Measurements from ENCODE around the gene RPL22.

Gene RPL22

DNA sequence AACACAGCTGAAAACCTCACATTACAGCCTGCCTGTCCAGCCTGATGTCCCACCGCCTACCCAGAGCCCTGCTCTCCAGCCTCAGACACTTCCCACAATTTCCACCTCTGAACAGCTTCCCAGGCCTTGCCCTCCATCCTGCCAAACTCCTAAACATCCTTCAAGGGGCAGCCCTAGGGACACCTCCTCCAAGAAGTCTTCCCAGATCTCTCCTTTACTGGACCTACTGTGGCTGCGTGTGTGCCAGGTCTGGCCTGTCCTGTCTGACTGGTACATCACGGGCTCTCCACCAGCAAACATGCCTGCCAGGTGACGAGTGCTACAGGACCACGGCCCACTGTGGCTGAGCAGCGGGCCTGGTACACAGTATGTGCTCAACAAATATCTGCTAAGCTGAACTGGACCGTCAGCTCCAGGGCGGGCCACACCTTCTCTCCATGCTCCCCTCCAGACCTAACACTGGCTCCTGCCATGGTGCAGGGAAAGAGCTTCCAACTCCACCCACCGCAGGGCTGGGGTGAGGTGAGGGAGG, 48.0 kb downstream of the RPL22 start:
- Histone ChIP-seq H3K4me1 (ENCODE audit: insufficient read depth, low read length) (no peaks in the 10 kb centered on the region; the same call in 1 of the 2 replicates), H3K9me3 (ENCODE audit: control insufficient read depth, insufficient read depth, low read length) (no peaks in the 10 kb centered on the region), H3K36me3 (ENCODE audit: insufficient read depth, low read length) (no peaks in the 10 kb centered on the region), H3K9ac (ENCODE audit: low read depth, low read length) (no peak overlapping the region)

DNA sequence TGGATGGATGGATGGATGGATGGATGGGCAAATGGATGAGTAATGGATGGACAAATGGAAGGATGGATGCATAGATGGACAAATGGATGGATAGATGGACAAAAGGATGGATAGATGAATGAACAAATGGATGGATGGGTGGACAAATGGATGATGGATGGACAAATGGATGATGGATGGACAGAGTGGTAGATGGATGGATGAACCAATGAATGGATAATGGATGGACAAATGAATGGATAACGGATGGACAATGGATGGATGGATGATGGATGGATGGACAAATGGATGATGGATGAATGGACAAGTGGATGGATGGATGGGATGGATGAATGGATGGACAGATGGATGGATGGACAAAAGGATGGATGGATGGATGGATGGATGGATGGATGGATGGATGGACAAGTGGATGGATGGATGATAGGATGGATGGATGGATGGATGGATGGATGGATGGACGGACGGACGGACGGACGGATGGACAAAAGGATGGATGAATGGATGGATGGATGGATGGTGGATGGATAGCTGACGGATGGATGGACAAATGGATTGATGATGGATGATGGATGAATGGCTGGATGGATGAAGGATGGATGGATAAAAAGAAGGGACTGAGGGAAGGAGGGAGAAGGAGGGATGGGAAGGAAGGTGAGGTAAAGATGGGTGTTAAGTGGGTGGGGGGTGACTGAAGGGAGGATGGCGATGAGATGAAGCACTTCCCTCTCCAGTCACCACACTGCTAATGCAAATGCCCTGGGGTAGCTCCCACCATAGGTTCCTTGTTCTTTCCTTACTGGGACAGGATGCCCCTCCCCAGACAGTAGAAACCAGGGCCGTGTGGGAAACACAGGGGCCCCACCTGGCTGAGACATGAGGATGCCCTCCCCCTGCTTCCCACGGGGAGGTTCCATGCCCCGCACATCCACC, 49.1 kb downstream of the RPL22 start:
- Histone ChIP-seq H3K9me3 (ENCODE audit: control insufficient read depth, insufficient read depth, low read length) (no peaks in the 10 kb centered on the region), H3K36me3 (ENCODE audit: insufficient read depth, low read length) (no peaks in the 10 kb centered on the region), H3K4me1 (ENCODE audit: insufficient read depth, low read length) (no peaks in the 10 kb centered on the region; the same call in 1 of the 2 replicates), H3K9ac (ENCODE audit: low read depth, low read length) (no peak overlapping the region)

DNA sequence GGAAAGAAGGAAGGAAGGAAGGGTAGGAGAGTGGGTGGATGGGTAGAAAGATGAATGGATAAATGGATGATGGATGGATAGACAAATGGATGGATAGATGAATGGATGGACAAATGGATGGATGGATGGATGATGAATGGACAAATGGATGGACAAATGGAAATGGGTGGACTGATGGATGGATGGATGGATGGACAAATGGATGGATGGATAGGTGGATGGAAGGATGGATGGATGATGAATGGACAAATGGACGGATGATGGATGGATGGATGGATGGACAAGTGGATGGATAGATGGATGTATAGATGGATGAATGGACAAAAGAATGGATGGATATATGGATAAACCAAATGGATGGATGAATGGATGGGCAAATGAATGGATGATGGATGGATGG, 49.8 kb downstream of the RPL22 start:
- no peak overlapping the region for H3K9ac ChIP-seq (ENCODE audit: low read depth, low read length)
- H3K9me3 ChIP-seq (ENCODE audit: control insufficient read depth, insufficient read depth, low read length) = no peaks in the 10 kb centered on the region
- H3K36me3 ChIP-seq (ENCODE audit: insufficient read depth, low read length) = no peaks in the 10 kb centered on the region
- H3K4me1 ChIP-seq (ENCODE audit: insufficient read depth, low read length) = no peaks in the 10 kb centered on the region; the same call in 1 of the 2 replicates

DNA sequence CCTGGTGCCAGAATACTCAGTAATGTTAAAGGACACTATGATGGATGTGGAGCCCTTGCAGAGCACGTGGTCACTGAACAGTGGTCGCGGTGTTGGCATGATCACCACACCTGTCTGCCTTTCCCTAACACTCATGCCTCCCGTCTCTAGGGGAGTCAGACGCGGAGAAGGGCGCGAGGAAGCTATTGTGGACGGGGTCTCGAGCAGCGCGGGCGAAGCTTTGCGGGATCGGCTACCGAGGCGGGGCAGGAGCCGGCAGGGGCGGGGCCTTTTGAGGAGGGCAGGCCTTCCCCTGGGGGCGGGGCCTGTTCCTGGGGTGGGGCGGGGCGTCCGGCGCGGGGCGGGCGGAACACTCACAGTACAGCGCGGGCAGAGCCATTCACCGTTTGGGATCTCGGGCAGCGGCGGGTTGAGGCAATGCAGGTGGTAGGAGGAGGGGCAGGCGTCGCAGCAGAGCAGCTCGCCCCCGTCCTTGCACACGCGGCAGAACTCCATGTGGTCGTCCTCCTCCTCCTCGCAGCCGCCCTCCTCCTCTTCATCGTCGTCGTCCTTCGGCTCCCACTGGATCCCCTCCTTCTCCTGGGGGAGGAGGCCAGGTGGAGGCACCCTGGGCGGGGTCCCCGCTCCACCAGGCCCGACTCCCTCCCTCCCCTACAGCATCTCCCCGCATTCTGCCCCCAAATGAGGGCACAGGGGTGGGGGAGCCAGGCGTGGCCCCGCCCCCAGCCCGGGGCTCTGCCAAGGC, 50.7 kb downstream of the RPL22 start:
- no peaks in the 10 kb centered on the region for H3K36me3 ChIP-seq (ENCODE audit: insufficient read depth, low read length)
- no peaks in the 10 kb centered on the region; the same call in 1 of the 2 replicates for H3K4me1 ChIP-seq (ENCODE audit: insufficient read depth, low read length)
- no peaks in the 10 kb centered on the region for H3K9me3 ChIP-seq (ENCODE audit: control insufficient read depth, insufficient read depth, low read length)
- peak overlapping the region; percentile 19; the same call in 1 of the 2 replicates for H3K9ac ChIP-seq (ENCODE audit: low read depth, low read length)

DNA sequence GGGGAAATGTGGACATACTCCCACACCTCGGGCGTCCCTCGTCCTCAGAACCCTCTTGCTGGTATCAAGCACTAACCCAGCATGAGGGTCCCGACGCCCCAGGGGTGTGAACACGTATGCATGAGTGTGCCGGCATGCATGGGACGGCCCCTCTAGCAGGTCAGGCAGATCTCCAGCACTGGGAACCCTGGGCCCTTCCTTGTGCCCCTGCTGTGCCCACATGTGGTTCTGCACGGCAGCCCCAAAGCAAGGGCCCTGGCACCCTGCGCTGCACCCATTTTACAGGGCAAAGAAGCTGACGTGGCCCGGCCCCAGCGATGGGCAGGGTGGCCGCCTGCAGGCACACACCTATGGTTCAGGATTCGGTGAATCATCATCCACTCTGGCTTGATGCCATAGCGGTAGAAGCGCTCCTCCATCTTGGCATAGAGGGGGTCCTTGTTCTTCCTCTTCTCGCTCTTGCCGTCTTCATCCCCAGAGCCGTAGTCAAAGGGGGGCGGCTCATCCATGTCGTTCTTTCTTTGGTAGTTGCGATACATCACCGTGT, 53.5 kb downstream of the RPL22 start:
- Histone ChIP-seq H3K9ac (ENCODE audit: low read depth, low read length) (no peak overlapping the region), H3K4me1 (ENCODE audit: insufficient read depth, low read length) (no peaks in the 10 kb centered on the region; the same call in 1 of the 2 replicates), H3K9me3 (ENCODE audit: control insufficient read depth, insufficient read depth, low read length) (no peaks in the 10 kb centered on the region), H3K36me3 (ENCODE audit: insufficient read depth, low read length) (no peaks in the 10 kb centered on the region)

DNA sequence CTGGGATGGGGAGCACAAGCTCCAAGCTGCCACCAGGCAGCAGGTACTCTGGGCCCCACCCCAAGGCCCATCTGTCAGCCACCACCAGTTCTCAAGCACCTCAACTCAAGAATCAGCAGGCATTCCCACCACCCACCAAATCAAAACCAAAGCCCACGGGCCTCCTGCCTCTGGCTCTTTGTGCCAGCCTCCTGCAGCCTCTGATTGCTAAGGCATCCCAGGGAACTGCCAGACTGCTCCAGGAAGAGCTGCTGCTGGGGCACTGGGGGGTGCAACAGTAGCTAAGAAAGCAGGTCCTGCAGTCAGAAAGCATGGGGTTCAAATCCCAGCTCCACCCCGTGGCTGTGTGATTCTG, 54.0 kb downstream of the RPL22 start:
- Histone ChIP-seq H3K36me3 (ENCODE audit: insufficient read depth, low read length) (no peaks in the 10 kb centered on the region), H3K9me3 (ENCODE audit: control insufficient read depth, insufficient read depth, low read length) (no peaks in the 10 kb centered on the region), H3K9ac (ENCODE audit: low read depth, low read length) (no peak overlapping the region), H3K4me1 (ENCODE audit: insufficient read depth, low read length) (no peaks in the 10 kb centered on the region; the same call in 1 of the 2 replicates)

DNA sequence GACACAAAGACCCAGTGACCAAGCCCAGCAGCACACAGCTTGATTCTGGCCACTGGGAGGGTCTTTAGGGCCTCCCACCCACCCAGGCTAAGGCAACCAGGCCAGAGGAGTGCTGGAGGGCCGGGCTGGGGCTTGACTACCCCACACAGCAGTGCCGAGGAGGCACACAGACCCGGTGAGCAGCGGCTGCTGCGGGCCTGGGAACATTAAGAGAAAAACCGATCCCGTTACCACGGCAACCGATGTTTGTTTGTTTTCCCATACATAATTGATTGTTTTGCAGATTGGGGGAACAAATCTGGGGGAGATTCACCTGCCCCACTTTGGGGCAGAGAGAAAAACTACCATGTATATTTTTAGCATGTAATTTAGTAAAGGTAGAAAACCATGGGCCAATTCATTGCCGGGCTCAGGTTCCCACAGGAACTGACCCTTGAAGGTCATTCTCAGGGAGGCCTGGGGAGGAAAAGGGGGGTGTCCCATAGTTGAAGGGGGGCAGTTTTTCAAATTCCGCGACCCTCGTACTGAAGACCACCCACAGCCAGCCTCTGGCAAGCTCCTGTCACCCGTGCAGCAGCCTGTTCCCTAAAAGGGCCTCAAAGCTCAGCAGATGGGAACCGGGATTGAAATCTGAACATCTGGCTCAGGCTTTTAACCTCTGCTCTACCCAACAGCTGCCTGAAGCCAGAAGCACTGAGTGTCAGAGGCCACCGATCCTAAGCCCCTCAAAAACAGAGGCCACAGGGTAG, 54.6 kb downstream of the RPL22 start:
- Histone ChIP-seq H3K9ac (ENCODE audit: low read depth, low read length) (no peak overlapping the region), H3K9me3 (ENCODE audit: control insufficient read depth, insufficient read depth, low read length) (no peaks in the 10 kb centered on the region), H3K36me3 (ENCODE audit: insufficient read depth, low read length) (no peaks in the 10 kb centered on the region), H3K4me1 (ENCODE audit: insufficient read depth, low read length) (no peaks in the 10 kb centered on the region; the same call in 1 of the 2 replicates)

DNA sequence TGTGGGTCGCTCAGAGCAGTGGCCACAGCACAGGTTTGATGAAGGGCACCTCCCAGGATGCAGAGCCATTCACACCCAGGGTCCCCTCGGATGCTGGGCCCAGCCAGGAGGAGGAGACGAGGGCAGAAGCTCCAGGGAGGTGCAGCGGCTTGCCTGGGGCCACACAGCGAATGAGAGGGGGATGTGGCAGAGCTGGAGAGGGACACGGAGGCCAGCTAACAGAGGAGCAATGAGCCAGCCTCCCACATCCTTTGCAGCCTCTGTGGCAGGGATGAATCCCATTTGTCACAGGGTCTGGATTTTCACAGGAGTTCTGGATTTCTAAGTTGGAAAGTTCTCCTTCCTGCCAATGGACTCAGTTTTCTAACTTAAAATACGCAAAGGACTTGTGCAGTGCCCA, 55.2 kb downstream of the RPL22 start:
- no peaks in the 10 kb centered on the region for H3K9me3 ChIP-seq (ENCODE audit: control insufficient read depth, insufficient read depth, low read length)
- H3K9ac ChIP-seq (ENCODE audit: low read depth, low read length) = no peak overlapping the region
- H3K4me1 ChIP-seq (ENCODE audit: insufficient read depth, low read length) = no peaks in the 10 kb centered on the region; the same call in 1 of the 2 replicates
- no peaks in the 10 kb centered on the region for H3K36me3 ChIP-seq (ENCODE audit: insufficient read depth, low read length)

DNA sequence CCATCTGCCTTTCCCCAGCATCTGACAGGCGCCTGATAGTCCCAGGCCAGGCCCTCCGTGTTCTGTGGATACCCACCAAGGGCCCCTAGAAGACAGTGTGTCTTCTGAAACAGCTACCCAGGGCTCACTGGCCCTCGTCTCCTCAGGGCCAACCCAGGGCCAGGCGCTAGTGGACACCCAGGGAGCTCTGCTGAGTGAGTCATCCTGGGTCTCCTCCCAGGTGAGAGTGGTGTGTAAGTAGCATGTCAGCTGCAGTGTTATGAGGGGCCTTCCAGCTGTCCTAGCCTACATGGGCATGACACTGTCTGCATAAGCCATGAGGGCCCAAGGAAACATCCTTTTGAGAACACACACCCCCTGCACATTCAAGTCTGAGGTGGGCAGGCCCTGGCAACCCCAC, 56.0 kb downstream of the RPL22 start:
- Histone ChIP-seq H3K4me1 (ENCODE audit: insufficient read depth, low read length) (no peaks in the 10 kb centered on the region; the same call in 1 of the 2 replicates), H3K9ac (ENCODE audit: low read depth, low read length) (no peak overlapping the region), H3K36me3 (ENCODE audit: insufficient read depth, low read length) (no peaks in the 10 kb centered on the region), H3K9me3 (ENCODE audit: control insufficient read depth, insufficient read depth, low read length) (no peaks in the 10 kb centered on the region)

DNA sequence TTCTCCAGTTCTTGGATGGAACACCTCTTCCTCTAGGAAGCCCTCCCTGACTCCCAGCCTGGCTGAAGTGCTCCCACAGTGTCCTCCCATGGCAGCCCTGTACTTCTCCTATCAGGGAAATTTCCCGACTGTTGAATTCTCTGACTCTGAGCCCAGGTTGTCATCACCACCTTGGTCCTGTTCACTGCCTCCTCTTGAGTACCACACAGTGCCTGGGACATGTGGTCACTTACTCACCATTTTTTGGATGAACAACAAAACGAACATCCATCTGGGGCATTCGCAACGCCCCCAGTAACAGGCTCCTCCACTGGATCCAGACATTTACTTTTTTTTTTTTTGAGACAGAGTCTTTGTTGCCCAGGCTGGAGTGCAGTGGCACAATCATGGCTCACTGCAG, 56.7 kb downstream of the RPL22 start:
- H3K9ac ChIP-seq (ENCODE audit: low read depth, low read length) = no peak overlapping the region
- no peaks in the 10 kb centered on the region for H3K4me1 ChIP-seq (ENCODE audit: insufficient read depth, low read length)
- H3K9me3 ChIP-seq (ENCODE audit: control insufficient read depth, insufficient read depth, low read length) = no peaks in the 10 kb centered on the region
- no peaks in the 10 kb centered on the region for H3K36me3 ChIP-seq (ENCODE audit: insufficient read depth, low read length)

DNA sequence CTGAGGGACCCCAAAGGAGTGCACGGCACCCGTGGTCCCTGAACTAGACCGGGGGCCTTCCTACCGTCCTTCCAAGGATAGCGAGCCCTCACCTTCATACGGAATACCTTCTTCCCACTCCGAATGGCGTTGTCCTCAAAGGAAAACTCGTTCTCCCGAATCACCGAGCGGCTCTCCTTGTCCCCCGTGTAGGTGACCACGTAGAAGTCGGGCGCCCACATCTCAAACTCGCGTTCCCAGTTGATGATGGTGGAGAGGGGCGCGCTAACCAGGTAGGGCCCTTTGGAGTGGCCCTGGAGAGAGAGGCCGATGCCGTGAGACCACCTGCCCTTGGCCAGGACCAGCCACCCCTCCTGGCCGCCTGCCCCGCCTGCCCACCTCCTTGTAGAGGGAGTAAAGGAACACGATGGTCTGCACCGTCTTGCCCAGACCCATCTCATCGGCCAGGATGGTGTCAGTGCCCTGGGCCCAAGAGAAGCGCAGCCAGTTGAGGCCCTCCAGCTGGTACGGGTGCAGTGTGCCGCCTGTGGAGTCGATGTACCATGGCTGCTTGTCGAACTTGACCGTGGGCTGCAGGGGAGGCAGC, 57.3 kb downstream of the RPL22 start:
- Histone ChIP-seq H3K36me3 (ENCODE audit: insufficient read depth, low read length) (no peaks in the 10 kb centered on the region), H3K4me1 (ENCODE audit: insufficient read depth, low read length) (no peaks in the 10 kb centered on the region), H3K9ac (ENCODE audit: low read depth, low read length) (no peak overlapping the region), H3K9me3 (ENCODE audit: control insufficient read depth, insufficient read depth, low read length) (no peaks in the 10 kb centered on the region)

DNA sequence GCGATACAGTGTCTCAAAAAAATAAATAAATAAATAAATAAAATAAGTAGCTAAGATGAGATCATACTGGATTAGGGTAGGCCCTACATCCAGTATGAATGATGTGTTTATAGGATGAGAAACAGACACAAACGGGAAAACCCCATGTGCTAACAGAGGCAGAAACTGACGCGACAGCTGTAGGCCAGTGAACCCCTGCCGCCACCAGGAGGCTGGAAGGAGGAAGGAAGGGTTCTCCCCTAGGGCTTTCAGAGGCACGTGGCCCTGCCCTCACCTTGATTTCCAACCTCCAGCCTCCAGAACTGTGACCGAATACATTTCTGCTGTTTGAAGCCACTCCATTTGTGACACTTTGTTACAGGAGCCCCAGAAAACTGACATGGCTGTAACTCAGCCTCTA, 57.8 kb downstream of the RPL22 start:
- Histone ChIP-seq H3K36me3 (ENCODE audit: insufficient read depth, low read length) (no peaks in the 10 kb centered on the region), H3K9me3 (ENCODE audit: control insufficient read depth, insufficient read depth, low read length) (no peaks in the 10 kb centered on the region), H3K9ac (ENCODE audit: low read depth, low read length) (no peak overlapping the region), H3K4me1 (ENCODE audit: insufficient read depth, low read length) (no peaks in the 10 kb centered on the region)

DNA sequence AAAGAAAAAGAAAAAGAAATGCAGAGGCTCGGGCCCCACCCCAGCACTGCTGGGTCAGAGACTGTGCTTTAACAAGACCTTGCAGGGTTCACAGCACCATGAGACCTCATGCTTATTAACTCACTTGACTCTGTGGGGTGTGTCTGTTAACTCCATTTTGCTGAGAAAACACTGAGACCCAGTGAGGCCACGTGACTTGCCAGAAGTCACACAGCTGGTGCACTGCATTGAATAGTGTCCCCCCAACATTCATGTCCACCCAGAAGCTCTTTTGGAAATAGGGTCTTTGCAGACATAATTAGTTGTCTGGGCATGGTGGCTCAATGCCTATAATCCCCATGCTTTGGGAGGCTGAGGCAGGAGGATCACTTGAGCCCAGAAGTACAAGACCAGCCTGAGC, 59.0 kb downstream of the RPL22 start:
- H3K4me1 ChIP-seq (ENCODE audit: insufficient read depth, low read length) = no peaks in the 10 kb centered on the region
- H3K36me3 ChIP-seq (ENCODE audit: insufficient read depth, low read length) = no peaks in the 10 kb centered on the region
- H3K9me3 ChIP-seq (ENCODE audit: control insufficient read depth, insufficient read depth, low read length) = no peaks in the 10 kb centered on the region
- no peak overlapping the region for H3K9ac ChIP-seq (ENCODE audit: low read depth, low read length)

All from ES-I3 (cell line).